Retinal pigment epithelial cell (primary cell): ENCODE measurements around the gene MRPS18A.
A peak's percentile ranks its signal among the peaks of the same experiment; 100 is the strongest.

Experiments used
- DNase-seq: peaks from one replicate; pipeline ENCODE4 v3.0.0-alpha.2; 2010; ENCODE audit warnings: low read depth
- H3K4me3 ChIP-seq: 2 replicates; pipeline ENCODE4 v1.5.1; 2011; ENCODE audit warnings: mild to moderate bottlenecking, low read length, control low read depth, moderate library complexity
- CTCF ChIP-seq: conservative IDR thresholded peaks from 2 replicates; pipeline ENCODE4 v1.5.1; 2011; ENCODE audit warnings: low read depth, low read length, control low read depth, inconsistent platforms

MRPS18A gene

DNA sequence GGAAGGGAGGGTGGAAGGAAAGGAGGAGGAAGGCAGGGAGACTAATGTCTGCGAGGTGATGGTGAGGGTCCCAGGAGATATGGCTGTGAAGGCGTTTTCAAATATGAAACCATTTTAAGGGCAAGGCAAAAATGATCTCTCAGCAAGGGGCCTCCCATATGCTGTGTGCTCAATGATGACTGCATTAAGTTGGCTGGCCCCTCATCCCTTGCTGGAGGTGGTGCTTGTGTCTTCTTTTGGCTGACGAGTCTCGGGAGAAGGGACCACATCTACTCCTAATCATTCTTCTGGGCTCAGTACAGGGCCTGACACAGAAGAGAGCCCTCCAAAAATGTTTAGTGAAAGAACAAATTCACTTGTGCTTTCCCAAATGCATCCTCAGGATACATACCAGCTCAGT, 23.0 kb upstream of the MRPS18A start:
- TF ChIP-seq CTCF, result no peak
- no peak overlapping the region for H3K4me3 ChIP-seq
- no peak for DNase-seq

- no peak for TF ChIP-seq CTCF
- H3K4me3 ChIP-seq, result no peak overlapping the region
- no peak for DNase-seq
Measured at GRCh38 chr6:43709654-43710303, 22.2 kb upstream of the MRPS18A start.

GRCh38 chr6:43708860-43709653, 21.5 kb upstream of the MRPS18A start:
- H3K4me3 ChIP-seq, result no peak overlapping the region
- peak; percentile 14 for DNase-seq
- no peak for TF ChIP-seq CTCF

DNA sequence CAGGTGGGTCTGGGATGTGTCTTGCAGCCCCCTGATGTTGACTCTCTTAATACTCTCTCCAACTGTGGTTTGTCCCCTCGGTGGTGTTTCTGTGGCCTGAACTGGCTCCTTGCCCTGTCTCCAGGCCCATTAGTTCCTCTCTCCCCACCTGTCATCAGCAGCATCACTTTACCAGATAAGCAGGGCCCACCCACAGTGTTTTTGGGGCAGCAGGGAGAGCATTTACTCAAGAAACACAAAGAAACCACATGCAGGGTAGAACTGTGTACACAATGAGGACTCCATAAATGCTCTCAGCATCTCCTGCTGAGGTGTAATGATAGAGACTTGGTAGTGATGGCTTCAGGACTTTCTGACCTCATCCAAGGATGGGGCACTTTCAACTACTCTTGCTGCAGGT, 20.2 kb upstream of the MRPS18A start:
- TF ChIP-seq CTCF, result no peak
- H3K4me3 ChIP-seq, result no peak overlapping the region
- no peak for DNase-seq

- TF ChIP-seq CTCF, result no peak
- no peak overlapping the region for H3K4me3 ChIP-seq
- no peak for DNase-seq
Measured at GRCh38 chr6:43707269-43707668, 19.7 kb upstream of the MRPS18A start.

DNA sequence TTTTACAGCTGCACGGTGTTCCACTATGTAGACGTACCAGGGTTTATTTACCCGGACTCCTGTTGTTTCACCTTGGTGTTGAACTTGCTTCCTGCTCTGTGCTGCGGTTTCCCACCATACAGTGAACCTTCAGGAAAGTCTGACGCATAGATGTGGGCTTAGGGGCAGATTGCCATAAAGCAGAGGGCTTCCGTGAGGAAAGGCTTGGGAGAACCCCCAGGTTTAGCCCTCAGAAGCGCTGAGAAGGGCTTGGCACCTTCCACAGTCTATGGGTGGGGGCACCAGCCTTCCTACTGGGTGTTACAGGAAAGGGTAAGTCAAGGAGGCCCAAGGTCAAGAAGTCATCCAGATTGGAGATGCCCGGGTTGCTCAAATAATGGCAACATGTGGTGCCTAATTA, 19.2 kb upstream of the MRPS18A start:
- H3K4me3 ChIP-seq, result no peak overlapping the region
- TF ChIP-seq CTCF, result no peak
- DNase-seq, result no peak

GRCh38 chr6:43705996-43706395, 18.4 kb upstream of the MRPS18A start:
- no peak for DNase-seq
- no peak for TF ChIP-seq CTCF
- no peak overlapping the region for H3K4me3 ChIP-seq
